Endothelial cell of umbilical vein (primary cell): ENCODE measurements around the gene PCDH9. TPM values are rescaled to one million over a fixed set of nuclear protein-coding genes. Genes with fewer than 3 reads are reported as not detected.

Experiments used
- BruUV-seq: library from RNA; stranded (reverse); fragments of 400-500 nt; replicated peaks from 2 replicates; lab custom pipeline; 2021; lab: Mats Ljungman, UMichigan
- CTCF ChIA-PET: fragments of 300-600, 350-600 bp; sonication (Branson Sonifier 250); formaldehyde crosslinking; loops from one replicate; lab custom pipeline; 2021; ENCODE audit warnings: antibody characterized with exemption, inconsistent platforms; lab: Charles Lee
- POLR2A ChIA-PET: fragments of 300-600, 350-600 bp; sonication (Branson Sonifier 250); formaldehyde crosslinking; loops from one replicate; lab custom pipeline; 2021; ENCODE audit warnings: antibody characterized with exemption, inconsistent platforms; lab: Charles Lee
- DNase-seq: peaks from one replicate; pipeline ENCODE4 v3.0.0-alpha.2; 2011; ENCODE audit warnings: low read depth, low spot score
- FAIRE-seq: peaks from 2 replicates; lab custom pipeline; 2011; peaks lifted over from hg19 to GRCh38; lab: Jason Lieb, UNC
- H2AFZ ChIP-seq: 2 replicates; pipeline ENCODE4 v1.6.0; 2012; ENCODE audit warnings: low read depth, low read length, control low read depth, inconsistent platforms
- H3K27ac ChIP-seq: 2 replicates; pipeline ENCODE4 v1.5.1; 2011; ENCODE audit warnings: low read depth, mild to moderate bottlenecking, control low read depth, low read length, moderate library complexity; ENCODE audit not compliant: insufficient read depth
- H3K27me3 ChIP-seq, 2 experiments: 2 replicates each; pipeline versions ENCODE4 v1.6.0 to v1.6.1; 2011; ENCODE audit warnings: low read length in 2 of 2, mixed read lengths in 1 of 2; ENCODE audit not compliant: control insufficient read depth in 2 of 2, insufficient read depth in 2 of 2
- H3K36me3 ChIP-seq, 2 experiments: 2 replicates in 1 of 2; 3 replicates in 1 of 2; pipeline ENCODE4 v1.5.1; 2011; ENCODE audit warnings: low read length in 2 of 2, mild to moderate bottlenecking in 1 of 2, moderate library complexity in 1 of 2; ENCODE audit not compliant: control insufficient read depth in 2 of 2, insufficient read depth in 2 of 2; ENCODE audit errors: extremely low read depth in 1 of 2
- H3K4me1 ChIP-seq: 3 replicates; pipeline ENCODE4 v1.5.1; 2011; ENCODE audit warnings: mild to moderate bottlenecking, low read length; ENCODE audit not compliant: control insufficient read depth, insufficient read depth; ENCODE audit errors: extremely low read depth
- H3K4me2 ChIP-seq: 2 replicates; pipeline ENCODE4 v1.6.1; 2011; ENCODE audit warnings: low read length, control low read depth, mixed read lengths; ENCODE audit not compliant: insufficient read depth
- H3K4me3 ChIP-seq, 3 experiments: fragments of 200-600 bp in 1 of 3; sonication (generic), shearing (Covaris generic) in 1 of 3; replicated peaks in 1 of 3; 2 replicates each; pipeline ENCODE4 v1.5.1; 2011 to 2016; ENCODE audit warnings: control low read depth in 3 of 3, low read length in 3 of 3, mild to moderate bottlenecking in 2 of 3, inconsistent platforms in 1 of 3, low read depth in 1 of 3, moderate library complexity in 1 of 3; ENCODE audit not compliant: insufficient read depth in 1 of 3
- H3K79me2 ChIP-seq: 2 replicates; pipeline ENCODE4 v1.6.0; 2012; ENCODE audit warnings: low read length, inconsistent platforms; ENCODE audit not compliant: control insufficient read depth, insufficient read depth
- H3K9ac ChIP-seq: replicated peaks from 2 replicates; pipeline ENCODE3; 2011; ENCODE audit warnings: low read length, control low read depth; ENCODE audit not compliant: insufficient read depth; ENCODE audit errors: extremely low read depth
- H3K9me1 ChIP-seq: replicated peaks from 3 replicates; pipeline ENCODE4 v1.6.0; 2011; ENCODE audit warnings: mild to moderate bottlenecking, low read length; ENCODE audit not compliant: control insufficient read depth, insufficient read depth; ENCODE audit errors: extremely low read depth
- H3K9me3 ChIP-seq: replicated peaks from 2 replicates; pipeline ENCODE4 v1.5.1; 2012; ENCODE audit warnings: low read length, inconsistent platforms; ENCODE audit not compliant: control insufficient read depth, insufficient read depth
- H4K20me1 ChIP-seq: replicated peaks from 2 replicates; pipeline ENCODE3; 2011; ENCODE audit warnings: mild to moderate bottlenecking, low read length; ENCODE audit not compliant: control insufficient read depth, insufficient read depth; ENCODE audit errors: extremely low read depth
- CTCF ChIP-seq, 2 donors: IDR thresholded peaks; 1 replicate in 1 of 2; 2 replicates in 1 of 2; pipeline ENCODE4 v1.5.1; 2011; ENCODE audit warnings: low read length in 2 of 2, mild to moderate bottlenecking in 2 of 2, moderate library complexity in 2 of 2, control low read depth in 1 of 2, inconsistent platforms in 1 of 2, low read depth in 1 of 2; ENCODE audit not compliant: insufficient read depth in 1 of 2; ENCODE audit errors: extremely low read depth in 1 of 2
- EZH2 ChIP-seq: IDR thresholded peaks from 2 replicates; pipeline ENCODE4 v1.6.1; 2012; ENCODE audit warnings: borderline replicate concordance, low read depth, mild to moderate bottlenecking, moderate library complexity, low read length, inconsistent platforms; ENCODE audit not compliant: severe bottlenecking
- FOS ChIP-seq: IDR thresholded peaks from 2 replicates; pipeline ENCODE4 v1.6.1; 2011; ENCODE audit warnings: mild to moderate bottlenecking, low read length, moderate library complexity, borderline replicate concordance; ENCODE audit not compliant: insufficient read depth
- GATA2 ChIP-seq: IDR thresholded peaks from 2 replicates; pipeline ENCODE4 v1.7.0; 2011; ENCODE audit warnings: low read depth, mild to moderate bottlenecking, moderate library complexity, mixed read lengths, low read length; ENCODE audit not compliant: insufficient read length, insufficient read depth
- JUN ChIP-seq: IDR thresholded peaks from 2 replicates; pipeline ENCODE4 v1.6.1; 2011; ENCODE audit warnings: borderline replicate concordance, low read depth; ENCODE audit not compliant: insufficient read length, insufficient read depth
- MAX ChIP-seq: IDR thresholded peaks from 2 replicates; pipeline ENCODE4 v1.6.1; 2011; ENCODE audit not compliant: insufficient read depth, insufficient read length
- MYC ChIP-seq: IDR thresholded peaks from one replicate; pipeline ENCODE4 v1.6.1; 2011; ENCODE audit warnings: mild to moderate bottlenecking, low read depth, low read length
- POLR2A ChIP-seq: IDR thresholded peaks from 2 replicates; pipeline ENCODE4 v1.6.1; 2012; ENCODE audit warnings: low read depth, mild to moderate bottlenecking, control low read depth, low read length
- POLR2AphosphoS5 ChIP-seq: IDR thresholded peaks from 2 replicates; pipeline ENCODE4 v1.6.1; 2012; ENCODE audit warnings: low read depth, mild to moderate bottlenecking, control low read depth, low read length, moderate library complexity; ENCODE audit not compliant: insufficient read depth
- dilution Hi-C: fragments of 300-500 bp; cut with MboI; formaldehyde crosslinking; loops from one replicate; pipeline ENCODE4 v1.15.0; 2019; ENCODE audit warnings: low sequenced_read_pairs; ENCODE audit not compliant: extremely low pct_ligation_motif_present
- intact Hi-C: fragments of 100-400 bp; cut with micrococcal nuclease; formaldehyde crosslinking; loops from one replicate; pipeline ENCODE4 v1.10.0; 2022
- polyA plus RNA-seq, 4 experiments: library from polyadenylated mRNA; depleted of rRNA in 3 of 4; stranded (reverse) in 3 of 4; unstranded in 1 of 4; fragments of >200 nt; gene quantifications; 2 replicates each; pipeline versions ENCODE4 v1.2.1 to v1.2.3, GENCODE V29; 2011 to 2012; ENCODE audit warnings: missing spikeins in 1 of 4
- total RNA-seq: library from RNA; stranded (reverse); gene quantifications from 2 replicates; pipeline ENCODE4 v1.2.3, GENCODE V29; 2021

The PCDH9 gene
- total and polyA plus RNA-seq, 2 donors (not counting 3 experiments of a cell fraction or from before 2014, with no cell fraction given): 1.1 to 5.2 TPM

GRCh38 chr13:66377569-66377968 lies 852.6 kb downstream of the PCDH9 start:
- Histone ChIP-seq H3K9me1 (no peaks in the 10 kb centered on the region), H3K27me3 (no peaks in the 10 kb centered on the region), H3K27ac (no peak overlapping the region), H3K4me1 (no peaks in the 10 kb centered on the region), H3K79me2 (no peaks in the 10 kb centered on the region), H3K9ac (no peak overlapping the region), H3K36me3 (no peaks in the 10 kb centered on the region), H2AFZ (no peak overlapping the region), H3K9me3 (no peaks in the 10 kb centered on the region), H3K4me3 (no peak overlapping the region), H3K4me2 (no peak overlapping the region), H4K20me1 (no peaks in the 10 kb centered on the region)
- dilution Hi-C loops: no loop called here
- POLR2A ChIA-PET: no interaction called here
- TF ChIP-seq JUN (no peak), GATA2 (no peak), CTCF (IDR thresholded peaks at IDR 0.05; ENCODE audit: extremely low read depth in 1 of 2, insufficient read depth in 1 of 2, low read depth in 1 of 2, low read length in 2 of 2) (no peak), POLR2AphosphoS5 (no peak), MAX (no peak), FOS (no peak), POLR2A (no peak), MYC (no peak), EZH2 (no peak)
- BruUV-seq: no TSS peak
- intact Hi-C loops: no loop called here
- no peak for FAIRE-seq
- CTCF ChIA-PET: interaction anchor here (1.2 kb wide), 1 partner anchor 860 kb away, joined by 3 read pairs; no protein-coding TSS in a partner anchor
- no peak for DNase-seq
